ENCODE results near the gene LGI1.

DNA sequence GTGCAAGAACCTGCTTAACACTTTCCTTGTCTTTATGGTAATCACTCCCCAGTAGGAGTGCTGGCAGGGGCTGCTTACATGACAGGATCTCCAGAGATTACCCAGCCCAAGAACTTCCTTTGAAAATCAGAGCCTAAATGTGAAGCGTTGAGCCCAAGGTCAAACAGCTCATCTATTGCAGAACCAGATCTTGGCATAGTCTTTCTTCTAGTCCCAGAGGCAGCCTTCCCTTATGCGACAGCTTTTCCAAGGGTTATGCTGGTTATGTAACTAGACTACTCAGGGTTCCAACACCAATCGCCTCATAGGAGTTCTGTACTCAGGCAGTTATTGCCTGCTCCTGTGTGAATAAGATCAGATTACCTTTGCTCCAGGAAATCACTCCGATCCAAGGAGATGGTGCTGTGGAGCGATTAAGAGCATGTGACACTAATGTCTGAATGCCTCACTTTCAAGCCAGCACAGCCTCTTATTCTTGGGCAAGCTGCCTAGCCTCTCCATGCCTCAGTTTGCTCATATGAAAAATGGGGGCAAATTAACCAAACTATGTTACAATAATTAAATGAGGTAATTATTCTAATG, 8.4 kb upstream of the LGI1 start:
- TF ChIP-seq, protein P1, sequence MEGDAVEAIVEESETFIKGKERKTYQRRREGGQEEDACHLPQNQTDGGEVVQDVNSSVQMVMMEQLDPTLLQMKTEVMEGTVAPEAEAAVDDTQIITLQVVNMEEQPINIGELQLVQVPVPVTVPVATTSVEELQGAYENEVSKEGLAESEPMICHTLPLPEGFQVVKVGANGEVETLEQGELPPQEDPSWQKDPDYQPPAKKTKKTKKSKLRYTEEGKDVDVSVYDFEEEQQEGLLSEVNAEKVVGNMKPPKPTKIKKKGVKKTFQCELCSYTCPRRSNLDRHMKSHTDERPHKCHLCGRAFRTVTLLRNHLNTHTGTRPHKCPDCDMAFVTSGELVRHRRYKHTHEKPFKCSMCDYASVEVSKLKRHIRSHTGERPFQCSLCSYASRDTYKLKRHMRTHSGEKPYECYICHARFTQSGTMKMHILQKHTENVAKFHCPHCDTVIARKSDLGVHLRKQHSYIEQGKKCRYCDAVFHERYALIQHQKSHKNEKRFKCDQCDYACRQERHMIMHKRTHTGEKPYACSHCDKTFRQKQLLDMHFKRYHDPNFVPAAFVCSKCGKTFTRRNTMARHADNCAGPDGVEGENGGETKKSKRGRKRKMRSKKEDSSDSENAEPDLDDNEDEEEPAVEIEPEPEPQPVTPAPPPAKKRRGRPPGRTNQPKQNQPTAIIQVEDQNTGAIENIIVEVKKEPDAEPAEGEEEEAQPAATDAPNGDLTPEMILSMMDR (optimal IDR thresholded peaks at IDR 0.05 in 1 of 3, IDR thresholded peaks at IDR 0.05 in 1 of 3, conservative IDR thresholded peaks at IDR 0.05 in 1 of 3; ENCODE audit: extremely low read depth in 1 of 3, insufficient read depth in 2 of 3, low read length in 3 of 3), result no peak
- TF ChIP-seq EZH2 (IDR thresholded peaks at IDR 0.05; ENCODE audit: low read length), result no peak

Data from keratinocyte (primary cell).